NK-92 (cell line): ENCODE results near the gene TMEM221.

ENCODE experiments used
- DNase-seq: peaks from one replicate; lab custom pipeline; 2025; ENCODE audit not compliant: unreplicated experiment; lab: John Stamatoyannopoulos, UW

Gene TMEM221

GRCh38 chr19:17445526-17446165 is 2.8 kb downstream of the TMEM221 start:
- DNase-seq: no peak

DNA sequence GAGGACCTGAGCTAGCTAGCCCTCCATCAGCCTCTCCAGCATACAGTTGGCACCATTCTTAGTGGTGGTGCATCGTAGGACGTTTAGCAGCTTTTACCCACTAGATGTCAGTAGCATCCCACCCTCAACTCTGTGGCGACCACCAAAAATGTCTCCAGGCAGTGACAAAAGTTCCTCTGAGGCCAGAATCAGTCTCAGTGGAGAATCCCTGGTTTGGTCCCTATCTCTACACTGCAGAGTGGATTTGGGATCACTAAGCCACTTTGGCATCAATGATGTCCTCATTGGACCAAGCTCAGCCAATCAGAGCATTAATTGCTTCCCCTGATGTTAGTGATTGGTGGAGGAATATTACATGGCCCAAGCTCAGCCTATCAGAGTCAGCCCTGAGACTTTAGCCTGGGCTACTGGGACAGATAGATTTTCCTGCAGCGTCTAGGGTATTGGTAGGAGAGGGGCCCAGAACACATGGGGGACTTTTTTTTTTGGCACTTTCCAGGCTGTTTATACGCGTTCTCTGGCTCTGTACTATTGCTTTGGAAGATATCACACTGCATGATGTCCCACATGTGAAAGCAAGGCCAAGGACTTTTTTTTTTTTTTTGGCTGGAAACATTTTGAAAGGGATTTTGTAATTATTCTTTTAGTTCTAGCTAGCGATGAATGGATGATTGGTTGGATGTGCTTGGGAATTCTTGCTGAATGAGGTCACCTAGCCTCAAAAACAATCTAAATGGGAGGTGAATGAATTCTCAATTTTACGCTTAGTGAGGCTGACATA is 7.0 kb downstream of the TMEM221 start:
- DNase-seq: no peak

DNA sequence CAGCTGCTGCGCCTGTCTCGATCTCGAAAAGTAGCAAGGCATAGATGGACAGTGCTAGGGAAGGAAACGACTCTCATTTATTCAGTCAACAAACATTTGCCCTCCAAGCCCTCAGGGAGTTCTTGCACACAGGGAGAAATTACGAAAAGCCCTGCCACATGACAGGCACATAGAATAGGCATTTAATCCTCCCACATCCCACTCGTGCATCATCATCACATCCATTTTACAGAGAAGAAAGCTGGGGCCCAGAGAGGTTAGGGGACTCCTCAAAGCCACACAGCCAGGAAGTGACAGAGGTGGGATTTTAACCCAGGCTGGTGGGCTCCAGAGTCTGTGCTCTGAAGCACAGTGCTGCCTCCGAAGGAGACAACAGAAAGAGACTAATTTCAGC is 11.6 kb downstream of the TMEM221 start:
- no peak for DNase-seq

GRCh38 chr19:17436094-17436873 is 12.2 kb downstream of the TMEM221 start:
- DNase-seq: no peak

DNA sequence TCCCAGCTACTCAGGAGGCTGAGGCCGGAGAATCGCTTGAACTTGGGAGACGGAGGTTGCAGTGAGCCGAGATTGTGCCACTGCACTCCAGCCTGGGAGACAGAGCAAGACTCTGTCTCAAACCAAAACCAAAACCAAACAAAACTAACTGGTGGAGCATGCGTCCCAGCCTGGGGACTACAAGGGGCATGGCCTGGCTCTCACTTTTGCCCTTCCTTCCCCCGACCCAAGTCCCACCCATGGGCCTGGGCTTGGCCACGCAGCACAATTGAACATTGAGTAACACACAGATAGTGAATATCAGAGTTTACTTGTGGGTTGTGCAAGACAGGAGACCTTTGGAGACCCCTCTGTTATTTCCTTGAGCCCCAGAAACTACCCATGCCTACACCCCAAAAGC is 13.2 kb downstream of the TMEM221 start:
- no peak for DNase-seq

- no peak for DNase-seq
These were observed 17.1 kb downstream of the TMEM221 start for GRCh38 chr19:17431417-17431816.

DNA sequence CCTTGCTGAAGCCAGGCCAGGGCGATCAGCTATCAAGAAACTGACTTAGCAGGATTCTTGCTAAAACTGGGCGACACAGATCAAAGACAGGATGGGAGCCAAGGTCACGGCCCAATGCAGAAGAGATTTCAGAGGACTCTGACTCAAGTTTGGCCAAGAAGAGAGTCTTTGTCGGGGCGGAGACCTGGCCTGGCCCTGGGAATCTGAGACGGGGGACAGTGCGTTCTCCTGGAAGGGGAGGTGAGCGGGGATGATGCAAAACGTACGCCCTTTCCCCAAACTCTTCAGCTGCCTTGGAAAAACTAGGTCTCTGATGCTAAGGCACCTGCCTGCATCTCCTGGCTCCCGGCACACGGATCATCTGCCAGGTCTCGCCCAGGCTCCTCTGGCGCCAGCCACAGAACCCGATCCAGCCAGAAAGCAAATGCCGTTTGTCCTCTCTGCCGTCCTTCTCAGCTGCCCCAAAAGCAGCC is 18.8 kb downstream of the TMEM221 start:
- no peak for DNase-seq

GRCh38 chr19:17424743-17425365 is 23.6 kb downstream of the TMEM221 start:
- DNase-seq: no peak

DNA sequence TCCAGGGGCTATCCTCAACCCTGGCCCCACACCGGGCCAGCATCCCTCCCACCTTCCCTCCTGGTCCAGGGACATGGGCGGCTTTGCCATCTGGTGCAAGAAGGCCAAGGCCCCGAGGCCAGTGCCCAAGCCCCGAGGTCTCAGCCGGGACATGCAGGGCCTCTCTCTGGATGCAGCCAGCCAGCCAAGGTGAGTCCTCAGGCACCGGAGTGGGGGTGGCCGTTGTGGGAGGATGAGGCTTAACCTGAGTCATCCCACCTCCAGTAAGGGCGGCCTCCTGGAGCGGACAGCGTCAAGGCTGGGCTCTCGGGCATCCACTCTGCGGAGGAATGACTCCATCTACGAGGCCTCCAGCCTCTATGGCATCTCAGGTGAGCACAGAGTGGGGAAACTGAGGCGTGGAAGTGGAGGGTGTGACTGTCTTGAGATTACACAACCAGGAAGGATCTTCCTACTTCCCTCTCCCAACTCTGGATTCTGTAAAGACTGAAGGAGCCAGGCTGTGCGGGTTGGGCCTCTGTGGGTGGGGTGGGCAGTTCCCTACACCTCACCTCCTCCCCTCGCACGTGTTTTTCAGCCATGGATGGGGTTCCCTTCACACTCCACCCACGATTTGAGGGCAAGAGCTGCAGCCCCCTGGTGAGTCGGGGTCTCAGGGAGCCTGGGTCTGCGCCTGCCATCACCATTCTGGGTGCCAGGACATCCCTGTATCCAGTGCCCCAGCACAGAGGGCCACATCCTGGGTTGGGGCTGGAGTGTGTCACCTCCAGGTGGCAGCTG is 24.8 kb downstream of the TMEM221 start:
- DNase-seq: no peak

- no peak for DNase-seq
These were observed 26.5 kb downstream of the TMEM221 start for GRCh38 chr19:17421942-17422341.

DNA sequence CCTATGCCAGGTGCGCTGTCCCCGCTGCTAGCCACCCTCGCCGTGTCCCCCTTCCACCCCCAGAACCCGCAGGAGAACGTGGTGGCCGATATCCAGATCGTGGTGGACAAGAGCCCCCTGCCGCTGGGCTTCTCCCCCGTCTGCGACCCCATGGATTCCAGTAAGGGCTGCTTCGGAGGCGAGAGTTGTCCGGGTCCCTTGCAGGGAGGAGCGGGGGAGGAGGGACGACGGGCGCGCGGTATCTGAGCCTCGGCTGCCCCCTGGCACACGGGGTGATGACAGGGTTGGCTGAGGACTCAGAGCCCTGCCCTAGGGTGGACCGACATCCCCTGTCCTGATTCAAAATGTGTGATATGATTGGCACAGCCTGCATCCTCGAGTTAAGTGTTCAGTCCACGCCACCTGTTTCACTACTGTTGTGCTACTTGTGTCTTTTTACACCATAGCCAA is 28.0 kb downstream of the TMEM221 start:
- DNase-seq: no peak

DNA sequence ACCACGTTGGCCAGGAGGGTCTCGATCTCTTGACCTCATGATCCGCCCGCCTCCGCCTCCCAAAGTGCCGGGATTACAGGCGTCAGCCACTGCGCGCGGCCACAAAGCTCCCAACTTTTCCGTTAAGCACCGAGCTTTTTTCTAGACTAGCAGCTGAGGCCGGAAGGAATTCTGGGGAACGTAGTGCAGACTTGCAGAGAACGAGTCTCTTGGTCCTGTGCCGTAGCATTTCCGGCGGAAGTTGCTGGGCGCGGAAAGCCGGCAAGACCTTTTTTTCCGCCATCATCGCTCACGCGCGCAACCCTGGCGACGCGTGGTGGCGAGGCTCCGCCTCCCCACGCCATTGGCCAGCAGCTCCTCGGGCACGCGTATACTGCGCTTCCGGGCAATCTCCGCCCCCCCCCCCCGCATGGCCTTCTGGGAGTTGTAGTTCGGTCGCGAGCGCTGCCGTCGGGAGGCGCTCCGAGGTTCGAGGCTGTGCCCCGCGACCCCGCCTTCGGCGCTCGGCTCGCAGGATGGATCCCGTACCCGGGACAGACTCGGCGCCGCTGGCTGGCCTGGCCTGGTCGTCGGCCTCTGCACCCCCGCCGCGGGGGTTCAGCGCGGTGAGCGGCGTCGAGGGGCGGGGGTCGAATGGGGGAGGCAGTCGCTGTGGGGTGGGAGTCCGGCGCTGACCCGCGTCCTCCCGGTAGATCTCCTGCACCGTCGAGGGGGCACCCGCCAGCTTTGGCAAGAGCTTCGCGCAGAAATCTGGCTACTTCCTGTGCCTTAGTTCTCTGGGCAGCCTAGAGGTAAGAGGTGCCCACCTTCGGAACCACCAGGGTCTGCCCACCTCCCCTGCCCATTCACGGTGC is 28.6 kb downstream of the TMEM221 start, which contains the start of gene MVB12A:
Gene MVB12A, plus strand, starts transcription at position 427 of the 854 bp plus-strand sequence. Its CDS starts 89 bp downstream, at position 516.
- DNase-seq: peak; percentile 75

DNA sequence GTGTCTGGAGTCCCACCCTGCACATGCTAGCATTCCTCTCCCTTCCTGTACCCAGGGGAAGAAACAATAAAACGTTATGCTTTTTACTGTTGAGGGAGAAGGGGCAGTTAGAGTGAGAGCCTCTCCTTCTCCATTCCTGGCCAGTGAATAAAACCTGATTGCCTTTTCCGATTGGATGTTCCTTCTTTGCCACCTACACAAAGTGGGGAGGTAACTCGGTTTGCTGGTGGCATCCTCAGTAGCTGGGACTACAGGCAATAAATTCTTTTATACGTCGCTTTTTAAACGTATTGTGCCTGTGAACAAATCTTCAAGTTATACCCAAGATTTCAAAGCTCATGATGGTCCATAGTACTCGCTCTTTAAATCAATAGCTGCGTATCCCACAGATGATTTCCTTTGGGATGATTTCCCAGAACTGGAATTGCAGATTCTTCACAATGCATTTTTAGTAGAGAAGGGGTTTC is 29.3 kb downstream of the TMEM221 start:
- no peak for DNase-seq

DNA sequence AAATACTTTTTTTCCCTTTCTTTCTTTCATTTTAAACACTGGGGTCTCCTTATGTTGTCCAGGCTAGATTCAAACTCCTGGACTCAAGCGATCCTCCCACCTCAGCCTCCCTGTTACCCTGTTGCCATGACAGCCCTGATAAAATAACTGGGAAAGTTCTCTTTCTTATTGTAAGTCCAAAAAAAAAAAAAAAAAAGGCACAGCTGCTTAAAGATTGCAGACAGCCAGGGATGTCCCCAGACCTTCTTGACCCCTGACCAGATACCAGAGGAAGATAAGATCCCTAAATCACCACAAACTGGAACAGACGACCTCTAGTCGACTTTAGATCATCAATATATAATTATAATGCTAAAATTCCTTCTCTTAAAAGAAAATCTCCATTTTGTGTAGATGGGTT is 29.8 kb downstream of the TMEM221 start:
- no peak for DNase-seq

GRCh38 chr19:17415121-17415520 is 33.3 kb downstream of the TMEM221 start:
- no peak for DNase-seq

- DNase-seq: no peak
These were observed 34.4 kb downstream of the TMEM221 start for GRCh38 chr19:17414097-17414496.

- no peak for DNase-seq
These were observed 36.7 kb downstream of the TMEM221 start for GRCh38 chr19:17411801-17412200.

- DNase-seq: no peak
These were observed 38.5 kb downstream of the TMEM221 start for GRCh38 chr19:17409990-17410389.

GRCh38 chr19:17406887-17407196 is 41.6 kb downstream of the TMEM221 start:
- DNase-seq: no peak
